IPS-18c (cell line): Measurements from ENCODE around the gene KCNAB3.

Experiments
- H3K4me3 ChIP-seq: 2 replicates; pipeline ENCODE4 v1.7.0; 2013; ENCODE audit warnings: low read depth, mild to moderate bottlenecking, low read length, moderate library complexity; ENCODE audit not compliant: insufficient read depth
- H3K9me3 ChIP-seq: one replicate; pipeline ENCODE4 v1.6.1; 2013; ENCODE audit warnings: mild to moderate bottlenecking, low read length, moderate library complexity; ENCODE audit not compliant: control insufficient read depth, insufficient read depth

Gene KCNAB3

DNA sequence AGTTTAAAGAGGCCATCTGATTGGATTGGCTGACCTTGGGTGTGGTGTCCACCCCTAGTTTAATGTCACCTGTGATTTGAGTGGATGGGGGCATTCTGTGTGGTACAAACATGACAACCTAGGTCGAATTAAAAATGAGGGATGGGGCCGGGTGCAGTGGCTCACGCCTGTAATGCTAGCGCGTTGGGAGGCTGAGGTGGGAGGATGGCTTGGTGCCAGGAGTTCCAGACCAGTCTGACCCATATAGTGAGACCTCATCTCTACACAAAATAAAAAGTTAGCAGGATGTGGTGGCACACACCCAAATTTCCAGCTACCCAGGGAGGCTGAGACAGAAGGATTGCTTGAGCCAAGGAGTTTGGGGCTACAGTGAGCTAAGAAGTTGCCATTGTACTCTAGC is 16.8 kb upstream of the KCNAB3 start:
- no peaks in the 10 kb centered on the region for H3K9me3 ChIP-seq
- H3K4me3 ChIP-seq: no peak overlapping the region

DNA sequence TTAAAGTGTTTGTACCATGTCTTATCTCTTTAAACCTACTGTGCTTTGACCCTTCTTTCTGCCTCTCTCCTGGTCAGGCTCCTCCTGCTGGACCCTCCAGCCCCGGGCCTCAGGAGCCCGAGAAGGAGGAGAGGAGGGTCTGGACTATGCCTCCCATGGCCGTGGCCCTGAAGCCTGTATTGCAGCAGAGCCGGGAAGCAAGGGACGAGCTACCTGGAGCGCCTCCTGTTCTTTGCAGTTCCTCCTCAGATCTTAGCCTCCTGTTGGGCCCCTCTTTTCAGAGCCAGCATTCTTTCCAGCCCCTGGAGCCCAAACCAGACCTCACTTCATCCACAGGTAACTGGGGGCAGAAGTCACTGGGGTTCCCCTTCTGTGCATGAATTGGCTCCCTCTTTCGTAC is 16.0 kb upstream of the KCNAB3 start:
- Histone ChIP-seq H3K9me3 (no peaks in the 10 kb centered on the region), H3K4me3 (no peak overlapping the region)

DNA sequence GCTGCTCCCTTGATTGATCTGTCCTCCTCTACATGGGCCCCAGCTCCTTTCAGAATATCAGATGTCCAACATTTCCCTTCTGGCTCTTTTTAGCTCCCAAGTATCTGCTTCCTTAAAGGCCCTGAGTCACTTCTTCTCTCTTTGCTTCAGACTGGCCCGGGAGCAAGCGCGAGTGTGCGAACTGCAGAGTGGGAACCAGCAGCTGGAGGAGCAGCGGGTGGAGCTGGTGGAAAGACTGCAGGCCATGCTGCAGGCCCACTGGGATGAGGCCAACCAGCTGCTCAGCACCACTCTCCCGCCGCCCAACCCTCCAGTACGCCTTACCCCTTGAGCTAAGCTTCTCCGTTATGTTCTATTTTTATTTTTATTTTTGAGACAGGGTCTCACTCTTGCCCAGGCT is 14.7 kb upstream of the KCNAB3 start:
- no peak overlapping the region for H3K4me3 ChIP-seq
- no peaks in the 10 kb centered on the region for H3K9me3 ChIP-seq

DNA sequence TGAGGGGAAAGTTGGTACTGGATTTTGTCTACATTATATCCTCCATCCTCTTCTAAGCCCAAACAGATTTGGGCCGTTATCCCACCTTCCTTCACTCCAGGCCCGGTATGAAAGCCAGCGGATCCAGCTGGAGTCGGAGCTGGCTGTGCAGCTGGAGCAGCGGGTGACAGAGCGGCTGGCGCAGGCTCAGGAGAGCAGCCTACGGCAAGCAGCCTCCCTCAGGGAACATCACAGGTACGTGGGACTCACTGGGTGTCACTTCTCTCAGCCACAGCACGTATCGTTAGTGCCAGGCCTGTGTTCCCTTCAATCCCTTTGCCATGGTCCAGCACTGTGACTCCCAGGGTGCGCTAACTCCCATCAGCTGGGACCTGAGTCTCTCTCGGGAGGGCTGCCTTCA is 13.6 kb upstream of the KCNAB3 start:
- no peak overlapping the region for H3K4me3 ChIP-seq
- no peaks in the 10 kb centered on the region for H3K9me3 ChIP-seq

DNA sequence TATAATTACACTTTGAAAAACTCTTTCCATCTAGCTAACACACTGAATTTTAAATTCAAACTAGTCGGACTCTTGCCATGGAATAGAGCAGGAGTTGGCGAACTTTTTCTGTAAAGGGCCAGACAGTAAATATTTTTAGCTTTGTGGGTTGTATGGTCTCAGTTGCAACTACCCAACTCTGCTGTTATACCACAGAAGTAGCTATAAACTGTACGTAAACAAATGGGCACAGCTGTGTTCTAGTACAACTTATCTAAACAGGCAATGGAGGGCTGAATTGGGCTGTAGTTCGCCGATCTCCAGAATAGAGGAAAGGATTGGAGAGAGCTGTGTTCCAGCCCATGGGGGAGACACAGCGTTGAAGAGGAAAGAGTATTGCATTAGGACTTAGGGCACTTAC is 11.1 kb upstream of the KCNAB3 start:
- Histone ChIP-seq H3K4me3 (no peak overlapping the region), H3K9me3 (no peaks in the 10 kb centered on the region)

DNA sequence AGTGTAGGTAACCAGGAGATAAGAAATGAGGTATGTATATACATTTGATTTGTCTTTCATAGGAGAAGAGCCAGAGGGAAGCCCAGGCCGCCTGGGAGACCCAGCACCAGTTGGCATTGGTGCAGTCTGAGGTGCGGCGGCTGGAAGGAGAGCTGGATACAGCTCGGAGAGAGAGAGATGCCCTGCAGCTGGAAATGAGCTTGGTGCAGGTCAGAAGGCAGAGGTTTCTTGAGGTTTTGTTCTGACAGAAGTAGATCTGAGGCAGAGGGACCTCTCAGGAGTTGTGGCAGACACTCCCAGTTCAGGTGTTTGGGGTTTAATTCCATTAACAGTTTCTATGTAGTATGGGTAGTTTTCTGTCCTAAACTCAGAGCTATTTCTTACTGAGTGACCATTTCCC is 10.4 kb upstream of the KCNAB3 start:
- H3K4me3 ChIP-seq: no peak overlapping the region
- no peaks in the 10 kb centered on the region for H3K9me3 ChIP-seq

DNA sequence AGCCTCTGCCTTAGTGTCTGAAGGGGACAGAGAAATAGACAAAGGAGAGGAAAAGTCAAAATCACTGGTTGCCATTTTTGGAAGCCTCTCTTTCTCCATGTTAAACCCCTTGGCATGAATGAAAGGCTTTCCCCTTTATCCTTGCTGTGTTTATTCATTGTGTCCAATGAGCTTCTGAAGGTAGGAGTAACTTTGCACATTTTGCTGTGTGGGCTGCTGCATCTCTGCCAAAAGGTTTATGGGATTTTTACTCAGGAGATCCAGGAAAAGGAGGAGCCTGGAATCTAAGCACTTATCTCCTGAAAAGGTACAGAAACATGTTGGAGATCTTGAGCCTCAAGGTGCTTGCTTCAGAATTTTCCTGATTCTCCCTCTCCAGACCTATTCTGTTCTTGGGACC is 6.2 kb upstream of the KCNAB3 start:
- H3K4me3 ChIP-seq: no peak overlapping the region
- H3K9me3 ChIP-seq: no peaks in the 10 kb centered on the region

DNA sequence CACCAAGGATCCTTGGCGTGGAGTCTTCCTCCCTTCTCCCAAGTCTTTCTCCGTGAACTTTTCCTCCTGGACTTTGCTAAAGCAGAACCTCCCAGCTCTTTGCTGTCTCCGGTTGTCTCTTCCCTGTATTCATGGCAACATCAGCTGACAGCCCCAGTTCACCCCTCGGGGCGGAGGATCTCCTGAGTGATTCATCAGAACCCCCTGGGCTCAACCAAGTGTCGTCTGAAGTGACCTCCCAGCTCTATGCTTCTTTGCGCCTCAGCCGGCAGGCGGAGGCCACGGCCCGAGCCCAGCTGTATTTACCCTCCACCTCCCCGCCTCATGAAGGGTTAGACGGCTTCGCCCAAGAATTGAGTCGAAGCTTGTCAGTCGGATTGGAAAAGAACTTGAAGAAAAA is 3.3 kb upstream of the KCNAB3 start:
- H3K9me3 ChIP-seq: no peaks in the 10 kb centered on the region
- H3K4me3 ChIP-seq: peak overlapping the region; percentile 98

DNA sequence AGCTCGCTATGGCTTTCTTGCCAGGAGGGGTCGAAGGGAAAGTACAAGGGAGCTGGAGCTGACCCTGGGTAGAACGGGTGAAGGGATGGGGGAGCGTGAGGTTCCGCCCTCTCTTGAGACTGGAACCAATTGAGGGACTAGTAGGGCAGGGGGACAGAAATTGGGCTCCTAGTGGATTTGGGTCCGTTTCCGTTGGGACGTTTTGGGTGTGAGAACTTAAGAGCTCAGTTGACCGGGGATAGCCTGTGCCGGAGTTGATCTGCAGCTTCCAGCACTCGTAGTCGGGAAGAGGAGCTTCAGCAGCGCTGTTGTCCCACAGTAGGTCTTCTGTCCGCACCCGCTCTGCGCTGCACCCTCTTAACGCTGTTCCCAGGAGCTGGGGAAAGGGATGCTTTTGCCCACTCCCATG is 2.8 kb upstream of the KCNAB3 start:
- peak overlapping the region; percentile 98 for H3K4me3 ChIP-seq
- H3K9me3 ChIP-seq: no peaks in the 10 kb centered on the region

DNA sequence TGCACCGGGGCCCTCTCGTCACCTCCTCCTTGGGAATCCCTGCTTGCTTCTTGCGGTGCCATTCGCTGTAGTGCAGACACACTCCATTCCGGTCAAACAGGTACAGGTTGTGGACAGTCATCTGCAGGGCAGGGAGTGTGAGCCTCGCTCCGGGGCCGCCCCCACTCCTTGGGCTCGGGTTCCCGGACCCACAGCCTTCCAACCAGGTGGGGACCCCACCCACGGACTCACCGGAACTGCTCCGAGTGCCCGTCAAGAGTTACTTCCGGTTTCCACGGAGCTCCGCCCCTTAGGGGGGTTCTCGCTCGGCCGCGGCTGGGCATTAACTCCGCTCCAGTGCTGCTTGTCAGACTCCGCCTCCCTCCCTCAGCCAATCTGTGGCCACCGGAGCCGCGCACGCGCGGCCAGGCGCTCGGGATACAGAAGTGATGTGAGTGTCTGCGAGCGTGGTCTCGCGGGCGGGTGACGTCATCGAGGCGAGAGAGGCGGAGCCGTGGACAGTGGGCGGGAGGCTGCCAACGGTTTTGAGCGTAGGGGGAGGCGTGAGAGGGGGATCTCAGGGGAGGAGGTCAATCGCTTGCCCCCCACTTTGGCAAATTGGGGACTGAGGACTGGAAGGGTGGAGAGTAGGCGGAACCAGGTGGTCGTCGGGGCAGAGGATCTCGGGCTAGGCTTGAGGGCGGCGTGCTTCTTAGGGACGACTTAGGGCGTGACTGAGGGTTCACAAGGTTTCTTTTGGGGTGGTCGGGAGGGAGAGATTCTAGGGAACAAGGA is 2.2 kb upstream of the KCNAB3 start, which contains the start of the genes CNTROB and TRAPPC1:
CNTROB (plus strand) TSS at position 498 of the 774 bp plus-strand sequence. CDS start 874 bp downstream, outside the sequence.
TRAPPC1 (minus strand) TSS at position 238 of the 774 bp plus-strand sequence; CDS start at position 121, 117 bp downstream.
- Histone ChIP-seq H3K4me3 (peak within 1 kb of the TSS; percentile 98), H3K9me3 (no peaks in the 10 kb centered on the region)

DNA sequence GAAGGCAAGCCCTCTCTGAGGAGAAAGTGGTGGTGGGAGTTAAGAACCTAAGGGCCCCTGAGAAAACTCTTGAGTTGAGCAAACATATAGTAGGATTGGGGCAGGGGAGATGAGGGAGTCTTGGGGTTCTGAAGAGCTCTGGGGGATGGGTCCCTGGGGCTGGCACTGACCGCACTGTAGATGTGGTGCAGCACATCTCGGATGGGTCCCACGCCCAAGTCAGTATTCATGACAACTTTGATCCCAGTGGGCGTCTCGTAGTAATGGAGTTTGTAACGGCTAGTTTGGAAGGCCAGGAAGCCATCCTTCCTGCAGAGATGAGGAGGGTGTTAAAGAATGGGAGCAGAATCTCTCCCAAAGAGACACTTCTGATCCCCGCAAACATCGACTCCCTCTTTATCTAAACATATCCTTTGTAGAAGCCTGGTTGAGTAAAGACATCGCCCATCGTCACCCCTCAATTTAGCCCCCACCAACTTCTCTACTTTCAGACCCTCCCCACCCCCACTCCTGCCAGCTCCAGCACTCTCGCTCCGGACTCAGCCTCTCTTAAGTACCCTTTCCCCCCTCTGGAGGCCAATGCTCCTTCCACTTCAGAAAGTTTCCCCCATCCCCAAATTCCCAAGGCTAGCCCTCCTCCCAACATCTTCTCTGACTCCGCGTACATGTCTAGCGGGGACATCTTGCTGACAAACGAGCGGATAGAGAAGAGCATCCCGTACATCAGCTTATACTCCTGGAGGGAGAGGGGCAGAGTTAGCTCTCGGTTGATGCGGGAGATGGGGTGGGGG is 1.4 kb upstream of the KCNAB3 start:
- Histone ChIP-seq H3K4me3 (peak overlapping the region; percentile 98), H3K9me3 (no peaks in the 10 kb centered on the region)

DNA sequence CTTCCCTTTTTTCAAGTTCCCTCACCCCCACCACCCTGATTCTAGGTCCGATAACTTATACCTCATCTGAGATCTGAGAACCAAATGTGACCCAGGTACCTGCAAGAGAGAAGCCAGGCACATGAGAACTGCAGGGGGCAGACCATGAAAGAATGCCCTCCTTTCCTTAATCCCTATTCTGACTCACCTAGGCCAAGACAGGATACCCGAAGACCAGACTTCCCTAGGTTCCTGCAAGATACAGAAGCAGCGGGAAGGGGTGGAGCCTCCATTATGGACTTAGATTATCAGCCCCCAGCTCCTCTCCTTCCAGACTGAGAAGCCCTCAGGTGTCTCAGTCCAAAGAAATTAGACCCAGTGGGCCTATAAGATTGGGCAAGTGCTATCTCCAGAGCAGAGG is 2.1 kb downstream of the KCNAB3 start:
- H3K4me3 ChIP-seq: no peak overlapping the region

DNA sequence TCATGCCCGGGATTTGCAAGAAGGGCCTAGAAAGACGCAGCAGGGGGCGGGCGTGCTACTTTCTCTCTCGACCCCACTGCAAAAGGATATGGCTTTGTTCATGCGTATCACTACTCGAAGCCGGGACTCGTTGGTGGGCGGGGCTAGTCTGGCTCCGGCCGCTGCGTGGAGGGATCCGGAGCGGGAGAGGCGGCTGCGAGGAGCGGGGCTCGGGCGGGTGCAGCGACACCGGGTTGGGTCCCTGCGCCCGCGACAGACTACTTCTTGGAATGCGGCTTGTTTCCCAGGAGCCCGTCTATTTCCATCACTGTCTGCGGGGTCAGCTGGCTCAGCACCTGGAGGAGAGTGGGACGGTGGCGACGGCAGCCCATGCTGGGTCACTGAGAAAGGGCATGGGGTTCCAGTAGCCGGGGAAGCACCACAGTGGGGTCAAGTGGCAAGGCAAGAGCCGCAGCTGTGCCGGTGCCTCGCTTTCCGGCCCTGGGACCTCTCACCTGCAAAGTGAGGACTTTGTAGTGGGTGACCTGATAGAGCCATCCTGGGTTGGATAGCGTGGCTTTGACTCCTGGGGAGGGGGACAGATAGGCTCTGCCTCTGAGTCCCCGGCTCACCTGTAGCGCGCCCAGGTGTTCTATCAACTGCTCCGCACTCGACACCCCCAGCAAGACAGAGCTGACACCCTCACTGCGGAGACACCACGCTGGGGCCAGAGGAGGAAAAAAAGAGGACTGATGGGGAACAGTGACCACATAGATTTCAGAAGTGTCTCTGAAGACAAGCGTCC is 6.6 kb downstream of the KCNAB3 start:
- Histone ChIP-seq H3K4me3 (peak overlapping the region; percentile 44), H3K9me3 (no peaks in the 10 kb centered on the region)

More for the DNA sequence above, 2.1 kb downstream of the KCNAB3 start:
- H3K9me3 ChIP-seq: no peaks in the 10 kb centered on the region

DNA sequence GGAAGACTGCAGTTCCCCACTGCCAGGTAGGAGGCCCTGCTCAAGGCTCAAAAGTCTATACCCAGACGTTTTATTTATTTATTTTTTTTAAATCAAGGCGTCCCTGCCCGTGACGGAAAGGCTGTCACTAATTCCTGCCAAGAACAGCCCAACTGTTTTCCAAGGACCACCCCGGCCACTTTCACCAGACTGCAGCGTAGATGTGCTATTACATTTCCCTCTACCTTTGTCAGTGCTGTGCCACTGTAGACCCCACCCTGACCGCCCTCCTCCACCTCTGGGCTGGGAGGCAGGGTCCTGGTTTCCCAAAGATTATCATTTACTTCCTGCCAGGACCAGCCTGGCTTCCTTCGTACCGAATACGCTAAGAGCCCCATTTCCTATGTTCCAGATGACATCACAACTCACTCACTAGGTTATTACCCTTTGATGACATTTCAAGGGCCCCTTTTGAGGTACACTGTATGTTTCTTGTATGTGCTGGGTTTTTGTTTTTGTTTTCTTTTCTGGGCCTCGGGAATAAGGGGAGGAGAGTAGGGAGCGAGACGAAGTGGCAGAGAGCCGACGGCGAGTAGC is 7.3 kb downstream of the KCNAB3 start:
- Histone ChIP-seq H3K4me3 (peak overlapping the region; percentile 44), H3K9me3 (no peaks in the 10 kb centered on the region)

DNA sequence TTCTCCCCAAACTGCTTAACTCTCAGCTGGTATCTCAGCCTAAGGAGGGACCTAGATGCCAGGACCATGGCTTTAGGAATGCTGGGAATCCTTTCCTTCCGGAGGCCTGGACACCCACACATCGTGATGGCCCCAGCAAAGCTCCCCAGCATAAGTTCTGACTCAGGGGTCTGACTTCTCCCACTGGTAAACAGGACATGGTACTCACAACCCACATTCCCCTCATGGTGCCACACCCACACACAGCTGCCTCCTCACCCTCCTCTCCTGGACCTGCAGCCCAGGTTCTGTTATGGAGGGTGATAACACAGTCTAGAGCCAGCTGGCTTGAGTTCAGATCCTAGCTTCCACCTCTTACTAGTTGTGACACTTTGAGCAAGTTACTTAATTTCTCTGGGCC is 12.8 kb downstream of the KCNAB3 start:
- H3K9me3 ChIP-seq: no peaks in the 10 kb centered on the region
- H3K4me3 ChIP-seq: no peak overlapping the region

DNA sequence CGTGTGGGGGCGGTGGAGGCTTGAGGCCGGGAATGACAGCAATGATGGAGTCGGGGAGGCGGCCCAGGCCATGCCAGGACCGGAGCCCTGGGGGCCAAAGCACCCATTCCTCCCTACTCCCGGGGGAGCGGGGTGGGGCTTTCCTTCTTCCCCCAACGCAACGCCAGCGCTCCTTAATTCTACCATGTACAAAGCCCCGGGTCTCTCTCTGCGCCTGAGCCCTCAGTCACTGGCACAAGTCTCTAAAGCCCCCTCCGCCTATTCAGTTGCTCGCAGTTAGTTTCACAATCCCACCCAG is 13.3 kb downstream of the KCNAB3 start:
- Histone ChIP-seq H3K9me3 (no peaks in the 10 kb centered on the region), H3K4me3 (peak overlapping the region; percentile 68)

DNA sequence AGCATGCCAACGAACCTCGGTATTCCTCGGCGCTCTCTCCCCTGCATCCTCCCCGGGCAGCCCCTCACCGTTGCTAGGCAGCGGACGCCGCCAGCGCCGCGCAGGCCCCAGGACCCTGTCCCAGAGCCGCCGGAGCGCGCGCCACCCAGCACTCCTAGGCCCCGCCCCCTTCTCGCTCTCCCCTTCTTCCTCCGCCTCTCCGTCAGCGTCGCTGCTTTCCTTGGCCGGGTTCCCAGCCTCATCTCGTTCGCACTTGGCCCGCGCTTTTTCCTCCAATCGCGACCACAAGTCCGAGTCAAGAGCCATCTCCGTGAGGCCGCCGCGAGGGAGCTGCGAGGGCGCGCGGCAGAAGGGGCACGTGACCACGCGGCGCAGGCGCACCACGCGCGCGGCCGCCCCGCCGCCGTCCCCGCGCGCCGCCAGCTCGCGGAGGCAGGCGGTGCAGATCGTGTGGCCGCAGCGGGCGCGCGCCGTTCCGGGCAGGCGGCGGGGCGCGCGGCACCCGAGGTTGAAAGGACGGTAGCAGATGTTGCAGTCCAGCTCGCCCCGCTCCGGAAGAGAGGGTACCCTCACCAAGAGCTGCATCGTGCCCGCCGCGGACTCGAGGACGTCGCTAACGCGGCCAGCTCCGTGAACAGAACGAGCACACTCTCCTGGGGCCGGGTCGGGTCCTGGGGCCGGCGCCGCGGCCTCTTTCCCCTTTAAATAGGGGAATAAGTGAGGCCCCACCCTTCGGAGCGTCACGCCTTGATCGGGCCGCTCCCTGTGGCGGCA is 13.9 kb downstream of the KCNAB3 start, which contains the start of gene RNF227:
RNF227 (minus strand) TSS at position 679 of the 774 bp plus-strand sequence; CDS start at position 585, 94 bp downstream.
- Histone ChIP-seq H3K9me3 (no peaks in the 10 kb centered on the region), H3K4me3 (peak within 1 kb of the TSS; percentile 68)
